ENCODE measurements around the gene SEPTIN12.

SEPTIN12 gene

GRCh38 chr16:4799171-4799855, 11.2 kb upstream of the SEPTIN12 start:
- DNase-seq (ENCODE audit: low read depth) = no peak
- H3K4me3 ChIP-seq (ENCODE audit: low read depth, low read length) = no peak overlapping the region
- TF ChIP-seq CTCF (conservative IDR thresholded peaks at IDR 0.05; ENCODE audit: low read depth, low read length) = no peak

GRCh38 chr16:4798456-4798855, 10.3 kb upstream of the SEPTIN12 start:
- TF ChIP-seq CTCF (conservative IDR thresholded peaks at IDR 0.05; ENCODE audit: low read depth, low read length) = no peak
- H3K4me3 ChIP-seq (ENCODE audit: low read depth, low read length) = no peak overlapping the region
- no peak for DNase-seq (ENCODE audit: low read depth)

DNA sequence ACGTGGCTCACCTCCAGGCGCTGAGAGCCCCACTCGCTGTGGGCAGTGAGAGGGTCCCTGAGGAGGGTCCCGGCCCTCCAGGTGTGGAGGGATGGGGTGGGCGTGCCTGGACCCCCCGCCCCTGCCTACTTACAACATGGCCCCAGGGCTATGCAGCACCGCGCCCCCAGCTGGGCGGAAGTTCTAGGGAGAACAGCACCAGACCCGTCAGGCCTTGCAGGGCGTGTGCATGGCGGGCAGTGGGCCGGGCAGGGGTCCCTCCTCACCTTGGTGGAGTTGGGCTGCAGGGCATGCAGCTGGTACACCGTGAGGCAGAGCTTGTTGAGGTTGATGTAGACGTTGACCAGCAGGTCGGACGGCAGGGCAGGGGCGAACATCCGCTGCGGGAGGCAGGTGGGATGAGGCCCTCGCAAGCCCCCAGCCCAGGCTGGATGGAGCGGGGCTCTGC, 9.7 kb upstream of the SEPTIN12 start:
- no peak for DNase-seq (ENCODE audit: low read depth)
- TF ChIP-seq CTCF (conservative IDR thresholded peaks at IDR 0.05; ENCODE audit: low read depth, low read length) = no peak
- no peak overlapping the region for H3K4me3 ChIP-seq (ENCODE audit: low read depth, low read length)

DNA sequence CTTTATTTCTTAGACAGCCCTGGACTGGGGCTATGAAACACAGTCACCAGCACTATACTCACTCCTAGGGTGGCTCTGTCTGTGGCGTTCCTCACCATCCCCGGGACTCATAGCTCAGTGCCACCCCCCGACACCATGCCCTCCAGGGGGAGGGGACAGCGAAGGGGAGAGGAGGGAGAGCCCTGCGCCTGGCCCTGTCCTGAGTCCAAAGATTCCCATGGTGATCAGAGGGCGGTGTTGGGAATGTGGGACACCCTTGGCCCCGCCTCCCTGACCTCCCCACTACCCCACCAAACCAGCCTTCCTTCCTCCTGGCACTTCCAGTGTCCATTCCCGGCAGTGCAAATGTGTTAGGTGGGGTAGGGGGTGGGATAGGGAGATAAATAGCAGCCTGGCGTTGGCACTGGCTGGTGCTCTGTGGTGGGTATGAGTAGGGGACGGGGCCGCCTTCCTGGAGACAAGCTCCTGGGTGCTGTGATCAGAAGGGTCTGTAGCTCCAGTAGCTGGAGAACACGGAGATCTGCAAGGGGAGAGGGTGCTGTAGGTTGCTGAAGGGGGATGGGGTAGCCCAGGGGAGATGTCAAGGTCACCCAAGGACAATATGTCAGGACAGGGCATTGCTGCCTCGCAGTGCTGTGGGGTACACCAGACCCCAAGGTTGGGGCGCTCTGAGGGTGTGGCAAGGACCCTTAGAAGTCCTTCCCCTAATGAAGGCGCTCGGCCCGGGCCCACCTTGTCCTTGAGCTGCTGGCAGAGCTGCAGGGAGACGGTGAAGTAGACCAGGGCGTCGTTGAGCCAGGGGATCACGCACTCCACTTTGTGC, 9.0 kb upstream of the SEPTIN12 start:
- DNase-seq (ENCODE audit: low read depth) = no peak
- TF ChIP-seq CTCF (conservative IDR thresholded peaks at IDR 0.05; ENCODE audit: low read depth, low read length) = no peak
- no peak overlapping the region for H3K4me3 ChIP-seq (ENCODE audit: low read depth, low read length)

DNA sequence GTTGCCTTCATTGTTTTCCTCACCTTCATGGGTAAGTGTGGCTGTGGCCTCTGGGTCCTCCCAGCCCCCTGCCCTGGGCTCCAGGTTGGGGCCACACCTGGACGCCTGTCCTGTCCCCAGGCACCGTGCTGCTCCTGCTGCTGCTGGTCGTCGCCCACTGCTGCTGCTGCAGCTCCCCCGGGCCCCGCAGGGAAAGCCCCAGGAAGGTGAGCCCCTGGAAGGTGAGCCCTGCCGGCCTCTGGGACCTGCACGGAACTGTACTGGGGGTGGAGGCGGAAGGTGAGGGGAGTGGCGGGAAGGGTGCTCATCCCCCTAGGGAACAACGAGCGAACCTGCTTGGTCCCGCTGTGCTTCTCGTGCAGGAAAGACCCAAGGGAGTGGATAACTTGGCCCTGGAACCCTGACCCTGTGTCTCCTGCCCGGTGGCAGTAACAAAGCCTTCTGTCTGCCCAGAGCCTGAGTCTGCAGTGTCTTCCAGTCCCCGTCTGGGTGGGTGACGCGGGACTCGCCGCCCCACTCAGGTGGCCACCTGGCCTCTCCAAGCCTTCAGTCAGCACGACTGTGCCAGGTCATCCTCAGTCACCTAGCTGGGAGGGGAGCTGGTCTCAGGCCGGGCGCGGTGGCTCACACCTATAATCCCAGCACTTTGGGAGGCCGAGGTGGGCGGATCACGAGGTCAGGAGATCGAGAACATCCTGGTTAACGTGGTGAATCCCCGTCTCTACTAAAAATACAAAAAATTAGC, 7.9 kb upstream of the SEPTIN12 start:
- TF ChIP-seq CTCF (conservative IDR thresholded peaks at IDR 0.05; ENCODE audit: low read depth, low read length) = no peak
- H3K4me3 ChIP-seq (ENCODE audit: low read depth, low read length) = no peak overlapping the region
- DNase-seq (ENCODE audit: low read depth) = no peak

- no peak within 1 kb of the TSS for H3K4me3 ChIP-seq (ENCODE audit: low read depth, low read length)
Observed at GRCh38 chr16:4795181-4795827, 7.2 kb upstream of the SEPTIN12 start, which contains the start of gene SMIM22. Gene SMIM22 (plus strand): TSS chr16:4795369. CDS start chr16:4795735, 366 bp downstream.

More at GRCh38 chr16:4795181-4795827, 7.2 kb upstream of the SEPTIN12 start, which contains the start of gene SMIM22:
- no peak for TF ChIP-seq CTCF (conservative IDR thresholded peaks at IDR 0.05; ENCODE audit: low read depth, low read length)
- DNase-seq (ENCODE audit: low read depth) = no peak

Data from choroid plexus epithelial cell (primary cell).